ENCODE data around the gene CORO2A. TPM values are rescaled to one million over a fixed set of nuclear protein-coding genes. Genes with fewer than 3 reads are reported as not detected.

The CORO2A gene
- total and polyA plus RNA-seq, 10 of the 15 experiments (the other 5 are each of a cell fraction or from before 2014, with no cell fraction given), result 1.0 to 5.3 (median 3.5) TPM

DNA sequence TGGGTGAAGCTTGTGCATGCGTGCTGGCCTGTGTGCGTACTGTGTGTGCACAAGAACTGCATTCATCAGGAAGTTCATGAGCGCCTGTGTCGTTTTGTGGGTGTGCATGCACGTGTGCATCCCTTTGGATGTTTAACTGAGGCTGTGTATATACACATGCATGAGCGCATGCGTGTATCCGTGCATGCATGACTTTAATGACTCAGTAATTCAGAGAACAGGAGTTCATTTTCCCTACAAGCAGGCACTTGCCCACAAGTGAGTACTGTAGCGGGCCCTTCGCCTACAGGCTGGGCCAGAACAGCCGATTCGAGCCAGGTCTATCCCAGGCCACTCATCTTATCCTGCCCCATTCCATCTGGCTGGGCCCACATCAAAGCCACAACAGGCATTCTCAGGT is 29.8 kb downstream of the CORO2A start (continued):
- TF ChIP-seq, protein P1, sequence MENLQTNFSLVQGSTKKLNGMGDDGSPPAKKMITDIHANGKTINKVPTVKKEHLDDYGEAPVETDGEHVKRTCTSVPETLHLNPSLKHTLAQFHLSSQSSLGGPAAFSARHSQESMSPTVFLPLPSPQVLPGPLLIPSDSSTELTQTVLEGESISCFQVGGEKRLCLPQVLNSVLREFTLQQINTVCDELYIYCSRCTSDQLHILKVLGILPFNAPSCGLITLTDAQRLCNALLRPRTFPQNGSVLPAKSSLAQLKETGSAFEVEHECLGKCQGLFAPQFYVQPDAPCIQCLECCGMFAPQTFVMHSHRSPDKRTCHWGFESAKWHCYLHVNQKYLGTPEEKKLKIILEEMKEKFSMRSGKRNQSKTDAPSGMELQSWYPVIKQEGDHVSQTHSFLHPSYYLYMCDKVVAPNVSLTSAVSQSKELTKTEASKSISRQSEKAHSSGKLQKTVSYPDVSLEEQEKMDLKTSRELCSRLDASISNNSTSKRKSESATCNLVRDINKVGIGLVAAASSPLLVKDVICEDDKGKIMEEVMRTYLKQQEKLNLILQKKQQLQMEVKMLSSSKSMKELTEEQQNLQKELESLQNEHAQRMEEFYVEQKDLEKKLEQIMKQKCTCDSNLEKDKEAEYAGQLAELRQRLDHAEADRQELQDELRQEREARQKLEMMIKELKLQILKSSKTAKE (IDR thresholded peaks at IDR 0.05; ENCODE audit: low read depth, poor library complexity, severe bottlenecking), result no peak
- TF ChIP-seq NRF1 (conservative IDR thresholded peaks at IDR 0.05; ENCODE audit: low read depth, low read length), result no peak
- no peak for TF ChIP-seq RBBP5 (conservative IDR thresholded peaks at IDR 0.05)
- TF ChIP-seq, protein P2, sequence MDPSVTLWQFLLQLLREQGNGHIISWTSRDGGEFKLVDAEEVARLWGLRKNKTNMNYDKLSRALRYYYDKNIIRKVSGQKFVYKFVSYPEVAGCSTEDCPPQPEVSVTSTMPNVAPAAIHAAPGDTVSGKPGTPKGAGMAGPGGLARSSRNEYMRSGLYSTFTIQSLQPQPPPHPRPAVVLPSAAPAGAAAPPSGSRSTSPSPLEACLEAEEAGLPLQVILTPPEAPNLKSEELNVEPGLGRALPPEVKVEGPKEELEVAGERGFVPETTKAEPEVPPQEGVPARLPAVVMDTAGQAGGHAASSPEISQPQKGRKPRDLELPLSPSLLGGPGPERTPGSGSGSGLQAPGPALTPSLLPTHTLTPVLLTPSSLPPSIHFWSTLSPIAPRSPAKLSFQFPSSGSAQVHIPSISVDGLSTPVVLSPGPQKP (IDR thresholded peaks at IDR 0.05; ENCODE audit: low read depth, low read length), result no peak
- no peak for TF ChIP-seq EGR1 (IDR thresholded peaks at IDR 0.05; ENCODE audit: borderline replicate concordance in 1 of 2, low read depth in 2 of 2, low read length in 2 of 2)
- TF ChIP-seq, protein P3, sequence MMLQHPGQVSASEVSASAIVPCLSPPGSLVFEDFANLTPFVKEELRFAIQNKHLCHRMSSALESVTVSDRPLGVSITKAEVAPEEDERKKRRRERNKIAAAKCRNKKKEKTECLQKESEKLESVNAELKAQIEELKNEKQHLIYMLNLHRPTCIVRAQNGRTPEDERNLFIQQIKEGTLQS (IDR thresholded peaks at IDR 0.05; ENCODE audit: borderline replicate concordance, extremely low read depth, low read depth, low read length), result no peak

DNA sequence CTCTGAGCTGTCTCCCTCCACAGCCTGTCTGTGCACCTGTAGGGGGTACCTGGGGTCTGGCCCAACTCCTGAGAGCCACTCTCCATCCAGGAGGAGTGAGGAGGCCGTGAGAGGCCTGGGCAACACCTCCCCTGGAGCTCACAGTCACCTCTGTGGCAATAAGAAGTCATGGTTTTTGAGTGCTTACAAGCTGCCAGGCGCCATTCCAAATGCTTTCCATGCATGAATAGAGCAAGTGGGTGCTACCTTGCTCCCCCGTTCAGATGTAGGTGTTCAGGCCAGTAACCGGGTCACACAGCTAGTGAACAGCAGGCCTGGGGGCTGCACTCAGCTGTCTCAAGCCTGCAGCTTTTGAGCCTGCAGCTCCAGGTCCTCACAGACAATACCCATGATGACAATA is 30.6 kb downstream of the CORO2A start:
- FAIRE-seq, result no peak
- Histone ChIP-seq H3K9ac (ENCODE audit: control insufficient read depth, insufficient read depth, low read length) (no peak overlapping the region), H2AFZ (ENCODE audit: control insufficient read depth, low read depth, low read length) (no peak overlapping the region), H3K27ac (ENCODE audit: control insufficient read depth, insufficient read depth) (no peak overlapping the region), H3K27me3 (replicated peaks in 1 of 2; ENCODE audit: control insufficient read depth in 2 of 2, insufficient read depth in 2 of 2, low read length in 1 of 2) (no peaks in the 10 kb centered on the region), H3K9me3 (replicated peaks; ENCODE audit: control insufficient read depth, insufficient read depth, low read length) (no peaks in the 10 kb centered on the region), H3K4me3 (no peak overlapping the region), H4K20me1 (ENCODE audit: control insufficient read depth, insufficient read depth) (no peaks in the 10 kb centered on the region), H3K79me2 (ENCODE audit: control insufficient read depth, insufficient read depth, low read length) (no peaks in the 10 kb centered on the region), H3K4me2 (ENCODE audit: control insufficient read depth, insufficient read depth) (no peak overlapping the region), H3K36me3 (ENCODE audit: control insufficient read depth in 2 of 2, insufficient read depth in 2 of 2, low read length in 1 of 2) (no peaks in the 10 kb centered on the region), H3K4me1 (ENCODE audit: control insufficient read depth, insufficient read depth, low read length) (peaks cover 5% of the 10 kb centered on the region; the same call in 1 of the 2 replicates)
- in situ Hi-C loops (cut with MboI), result no loop called here
- WGBS (ENCODE audit: insufficient coverage, insufficient replicate concordance, low lambda C conversion rate, missing lambda C conversion rate), result 22% methylated on average over 4 of the region's 4 CpGs
- no TSS peak for BruUV-seq (replicated peaks)
- ChIA-PET POLR2A (no interaction called here), SMC1A (ENCODE audit: uncharacterized antibody, unreplicated experiment) (interaction anchor here (0.6 kb wide), 1 partner anchor 8 kb away, joined by 3 read pairs; no protein-coding TSS in a partner anchor), RAD21 (ENCODE audit: unreplicated experiment) (interaction anchor here (0.9 kb wide), 1 partner anchor 17 kb away, joined by 3 read pairs; no protein-coding TSS in a partner anchor), CTCF (interaction anchor here (0.6 to 1.0 kb wide), 4 partner anchors 14 to 85 kb away, joined by 3 to 4 read pairs (median 3); partner anchors contain the start of gene TRIM14)
- ATAC-seq, result no peak
- DNase-seq (ENCODE audit: low read depth, low spot score), result no peak
- intact Hi-C loops (cut with micrococcal nuclease; ENCODE audit: unreplicated experiment), result no loop called here
- TF ChIP-seq STAT1 (conservative IDR thresholded peaks at IDR 0.05) (no peak), TCF7 (IDR thresholded peaks at IDR 0.05; ENCODE audit: borderline replicate concordance) (no peak), FOS (IDR thresholded peaks at IDR 0.05; ENCODE audit: borderline replicate concordance, extremely low read depth, insufficient read length) (no peak), FOXK2 (IDR thresholded peaks at IDR 0.05) (no peak), MEF2B (IDR thresholded peaks at IDR 0.05; ENCODE audit: partially characterized antibody, poor library complexity, severe bottlenecking) (no peak), CBFB (IDR thresholded peaks at IDR 0.05; ENCODE audit: low read depth) (no peak), ZNF274 (IDR thresholded peaks at IDR 0.05; ENCODE audit: insufficient read depth, insufficient read length) (no peak), SMARCA5 (IDR thresholded peaks at IDR 0.05) (no peak), EED (IDR thresholded peaks at IDR 0.05; ENCODE audit: low read depth) (no peak), CEBPB (IDR thresholded peaks at IDR 0.05; ENCODE audit: borderline replicate concordance in 1 of 2, low read depth in 2 of 2, low read length in 2 of 2) (no peak), CBX3 (IDR thresholded peaks at IDR 0.05; ENCODE audit: borderline replicate concordance, low read depth) (no peak)
